NCI-H2029 treated with DMSO at 0.1 percent for 48 hours (cell line): ENCODE results near the gene DUOX1.

Source experiments
- DNase-seq: peaks from one replicate; lab custom pipeline; 2025; lab: John Stamatoyannopoulos, UW

DUOX1 gene

DNA sequence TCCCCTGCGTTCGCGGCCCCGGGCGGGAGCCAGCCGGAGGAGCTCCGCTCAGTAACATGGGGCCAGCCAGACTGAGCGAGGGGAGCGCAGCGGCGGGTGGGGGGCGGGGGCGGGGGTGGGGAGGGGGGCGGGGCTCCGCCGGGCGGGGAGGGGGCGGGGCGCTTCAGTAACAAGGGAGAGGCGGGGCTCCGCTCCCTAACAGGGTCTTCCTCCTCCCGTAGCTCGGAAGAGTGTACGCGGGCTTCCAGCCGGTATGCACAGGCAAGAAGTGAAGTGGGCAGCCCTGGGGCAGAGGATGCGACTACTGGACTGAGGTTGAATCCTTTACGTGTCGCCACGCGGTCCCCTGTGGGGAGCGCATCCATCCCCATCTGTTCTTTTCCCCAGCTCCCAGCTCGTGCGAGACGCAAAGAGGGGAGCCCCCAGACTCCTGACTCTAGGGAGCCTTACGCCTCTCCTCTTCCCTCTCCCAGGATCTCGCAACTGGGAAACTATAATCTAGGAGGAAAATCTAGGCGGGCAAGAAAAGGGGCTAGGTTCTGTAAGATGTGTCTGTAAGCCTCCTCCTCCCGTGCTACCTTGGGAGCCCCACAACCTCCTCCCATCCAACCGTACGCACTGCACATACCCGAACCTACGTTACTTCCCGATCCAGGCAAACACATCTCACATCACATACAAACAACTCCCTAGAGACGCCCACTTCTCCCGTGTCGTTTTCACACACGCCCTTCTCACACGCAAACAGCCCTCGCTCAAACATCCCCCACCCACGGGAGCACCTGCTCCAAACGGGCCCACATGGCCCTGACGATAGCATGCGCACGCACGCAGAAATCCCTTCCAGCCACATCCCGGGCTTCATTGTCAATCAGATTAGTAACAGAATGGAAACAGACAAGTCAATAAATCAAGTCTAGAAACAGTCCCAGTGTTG, 58.4 kb downstream of the DUOX1 start, which contains the start of gene SHF:
Gene SHF, minus strand, starts transcription at position 73 of the 937 bp plus-strand sequence. Its CDS starts 15 bp downstream, at position 58.
- no peak for DNase-seq

DNA sequence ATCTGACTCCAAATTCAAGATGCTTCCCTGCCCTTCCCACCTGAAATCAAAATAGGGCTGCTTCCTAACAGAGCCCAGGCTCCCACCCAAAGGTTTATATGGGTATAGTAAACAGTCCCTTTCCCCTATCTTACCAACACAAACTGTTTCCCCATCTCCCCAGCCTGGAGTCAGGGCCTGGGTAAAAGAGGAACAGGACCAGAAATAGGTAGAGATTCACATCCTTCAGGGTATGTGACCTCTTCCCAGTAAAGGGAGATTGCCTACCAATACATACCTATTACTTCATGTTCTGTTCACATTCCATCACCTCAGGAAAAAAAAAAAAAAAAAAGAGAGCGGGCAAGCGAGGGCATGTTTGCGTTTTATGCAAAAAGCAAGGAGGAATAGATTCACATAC, 67.7 kb downstream of the DUOX1 start:
- DNase-seq, result no peak

DNA sequence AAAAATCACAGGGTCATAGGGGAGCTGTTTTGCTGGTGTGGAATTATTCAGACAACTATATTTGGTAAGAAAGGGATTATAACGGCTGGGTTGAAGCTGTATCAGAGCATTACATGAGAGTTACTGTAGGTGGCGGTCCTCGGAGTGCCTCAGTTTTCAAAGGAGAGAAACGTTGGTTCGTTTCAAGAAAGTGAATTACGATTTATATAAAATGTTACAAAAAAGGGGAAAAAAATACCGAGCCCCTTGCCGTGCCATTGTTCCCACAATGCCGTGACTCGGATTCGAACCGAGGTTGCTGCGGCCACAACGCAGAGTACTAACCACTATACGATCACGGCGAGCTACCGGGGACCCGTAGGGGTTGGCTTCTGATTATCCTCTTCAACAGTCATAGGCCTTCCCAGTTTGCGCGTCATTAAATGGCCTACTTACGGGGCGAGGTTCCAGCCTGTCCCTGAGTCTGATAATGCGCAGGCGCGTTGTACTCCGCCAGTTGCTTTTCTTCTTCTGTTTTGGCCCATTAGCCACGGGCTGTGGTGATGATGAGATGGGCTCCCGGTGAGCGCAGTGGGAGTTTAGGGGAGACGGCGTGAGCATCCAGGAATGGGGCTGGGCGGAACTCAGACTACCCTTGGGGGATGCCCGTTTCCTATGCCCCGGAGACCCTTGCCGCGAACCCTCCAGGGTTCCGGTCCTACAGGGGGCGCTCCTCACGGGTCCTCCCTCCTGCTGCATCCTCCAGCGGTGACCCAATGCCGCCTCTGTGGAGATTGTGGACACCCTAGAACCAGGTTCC, 68.7 kb downstream of the DUOX1 start:
- peak; percentile 77 for DNase-seq

DNA sequence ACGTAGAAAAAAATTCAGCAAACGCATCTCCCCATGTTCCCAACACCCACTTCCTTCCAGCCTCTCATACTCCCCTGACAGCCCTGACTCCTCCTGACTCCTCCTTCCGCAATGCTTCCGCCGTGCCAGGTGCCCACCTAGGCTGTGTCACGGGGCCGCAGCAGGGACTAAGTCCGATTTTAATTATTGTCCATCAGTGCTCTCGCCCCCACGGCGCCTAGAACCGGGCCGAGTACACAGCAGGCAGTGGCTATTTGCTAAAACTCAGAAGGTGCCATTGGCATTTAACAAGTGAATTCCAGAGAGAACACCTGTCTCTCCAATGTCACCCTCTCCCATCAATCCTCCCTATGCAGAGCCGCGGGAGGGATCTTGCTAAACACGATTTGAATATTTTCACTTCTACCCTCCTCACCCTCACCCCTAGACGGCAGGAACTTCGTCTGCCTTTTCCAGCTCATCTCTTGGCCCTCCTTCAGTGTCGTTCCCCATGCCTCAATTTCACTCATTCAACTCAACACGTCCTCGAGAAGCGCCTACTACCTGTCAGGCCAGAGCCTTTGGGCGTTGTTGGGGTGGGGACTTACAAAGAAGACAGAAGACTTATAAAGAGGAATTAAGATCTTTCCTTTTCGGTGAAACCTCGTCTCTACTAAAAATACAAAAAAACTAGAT, 69.5 kb downstream of the DUOX1 start:
- peak; percentile 15 for DNase-seq

DNA sequence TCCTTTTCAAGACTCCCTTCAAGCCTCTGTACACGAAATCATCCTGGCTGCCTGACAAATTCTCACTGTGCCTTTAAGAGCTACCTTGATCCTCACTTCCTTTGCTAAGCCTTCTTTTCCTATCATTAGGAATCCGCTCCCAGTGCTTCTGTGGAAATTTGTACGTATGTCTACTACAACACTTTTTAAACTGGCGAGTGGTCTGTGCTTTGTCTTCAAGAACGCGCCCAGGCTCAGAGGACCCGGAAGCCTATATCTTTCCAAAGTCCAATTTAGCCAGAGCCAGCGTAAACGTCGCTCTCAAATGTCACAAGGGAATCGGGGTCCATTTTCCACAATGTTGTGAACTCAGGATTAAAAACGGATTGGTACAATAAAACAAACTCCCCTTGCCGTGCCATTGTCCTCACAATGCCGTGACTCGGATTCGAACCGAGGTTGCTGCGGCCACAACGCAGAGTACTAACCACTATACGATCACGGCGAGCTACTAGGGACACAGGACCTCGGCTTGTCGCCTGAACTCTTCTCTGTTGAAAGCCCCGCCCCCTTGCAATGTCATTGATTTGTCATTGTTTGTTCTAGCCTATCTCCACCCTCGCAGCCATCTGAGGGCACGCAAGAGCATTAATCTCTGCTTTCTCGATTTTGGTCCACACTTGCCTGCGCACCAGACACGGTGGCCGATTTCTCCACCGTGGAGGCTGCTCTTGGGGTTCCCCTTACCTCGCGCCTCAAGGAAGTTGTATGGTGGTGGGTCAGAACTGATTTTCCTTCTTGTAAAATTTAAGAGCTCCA, 70.4 kb downstream of the DUOX1 start:
- DNase-seq, result peak; percentile 50

DNA sequence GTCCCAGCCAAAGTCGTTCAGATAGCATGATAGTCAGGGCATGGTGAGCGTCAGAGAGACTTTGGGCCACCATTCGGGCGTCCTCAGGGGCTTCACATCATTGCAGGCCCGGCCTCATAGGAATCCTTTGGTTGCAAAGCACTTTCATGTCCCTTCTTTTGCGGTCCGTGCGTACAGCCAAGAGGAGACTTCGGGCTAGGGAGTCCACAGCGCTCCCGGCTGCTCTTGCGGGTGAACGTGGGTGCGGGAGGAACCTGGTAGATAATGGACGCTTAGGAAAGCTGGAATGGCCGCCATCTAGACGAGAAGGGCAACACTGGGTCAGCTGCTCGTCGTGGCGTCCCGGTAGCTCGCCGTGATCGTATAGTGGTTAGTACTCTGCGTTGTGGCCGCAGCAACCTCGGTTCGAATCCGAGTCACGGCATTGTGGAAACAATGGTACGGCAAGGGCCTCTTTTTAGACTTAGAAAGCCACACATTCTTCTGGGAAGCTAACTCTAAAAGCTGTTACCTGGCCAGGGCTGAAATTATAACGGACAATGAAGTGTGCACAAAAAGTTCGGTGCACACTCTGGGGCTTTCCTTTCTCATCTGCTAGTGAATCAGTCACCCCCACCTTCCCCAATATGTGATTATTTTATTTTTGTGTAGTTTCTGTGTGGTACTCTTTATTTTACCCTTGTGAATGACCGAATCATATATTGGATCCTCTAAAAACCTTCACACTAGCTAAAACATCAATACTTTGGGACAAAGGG, 71.2 kb downstream of the DUOX1 start:
- peak; percentile 44 for DNase-seq

DNA sequence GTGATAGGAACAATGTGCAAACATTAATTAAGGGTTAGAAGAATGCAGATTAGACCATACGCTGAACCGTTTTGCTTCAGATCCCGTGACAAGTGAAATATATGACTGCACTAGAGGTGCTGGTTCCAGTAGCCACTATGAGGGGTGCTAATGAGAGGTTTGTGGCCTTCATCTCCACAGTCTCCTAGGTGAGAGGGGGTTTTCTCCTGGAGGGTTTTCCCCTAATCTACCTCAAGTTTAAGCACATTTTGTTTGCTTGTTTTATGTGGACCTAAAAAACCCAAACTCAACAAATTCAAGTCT, 71.7 kb downstream of the DUOX1 start:
- DNase-seq, result no peak

DNA sequence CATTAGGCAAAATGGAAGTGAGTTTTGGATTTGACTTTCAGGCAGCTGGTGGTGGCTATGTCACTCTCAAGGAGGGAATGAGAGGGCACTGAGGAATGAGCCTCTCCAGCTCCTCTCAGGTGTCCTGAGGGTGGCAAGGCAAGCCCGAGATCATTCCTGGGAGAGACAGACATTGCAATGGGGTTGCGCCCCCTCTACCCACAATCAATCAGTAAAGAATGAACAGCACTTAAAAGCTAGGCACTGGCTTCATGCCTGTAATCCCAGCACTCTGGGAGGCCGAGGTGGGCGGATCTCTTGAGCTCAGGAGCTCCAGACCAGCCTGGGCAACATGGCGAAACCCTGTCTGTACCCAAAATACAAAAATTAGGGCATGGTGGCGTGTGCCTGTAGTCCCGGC, 72.1 kb downstream of the DUOX1 start:
- no peak for DNase-seq

DNA sequence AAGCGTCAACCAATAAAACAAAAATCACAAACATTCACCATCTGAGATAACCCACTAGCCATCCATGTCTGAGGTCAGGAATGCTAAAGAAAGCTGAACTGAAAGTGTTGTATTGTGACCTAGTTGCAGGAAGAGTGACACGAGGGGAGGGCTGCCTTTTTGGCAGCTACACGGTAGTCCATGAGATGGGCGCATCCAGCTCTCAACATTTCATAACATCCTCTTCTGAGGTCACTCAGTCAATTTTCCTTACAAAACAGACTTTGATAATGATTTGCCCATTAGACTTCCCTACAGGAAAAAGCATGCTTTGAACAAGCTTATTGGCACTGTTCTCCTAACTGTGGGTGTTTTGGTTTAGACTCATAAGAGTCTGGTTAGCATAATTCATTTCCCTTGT, 73.4 kb downstream of the DUOX1 start:
- DNase-seq, result no peak

DNA sequence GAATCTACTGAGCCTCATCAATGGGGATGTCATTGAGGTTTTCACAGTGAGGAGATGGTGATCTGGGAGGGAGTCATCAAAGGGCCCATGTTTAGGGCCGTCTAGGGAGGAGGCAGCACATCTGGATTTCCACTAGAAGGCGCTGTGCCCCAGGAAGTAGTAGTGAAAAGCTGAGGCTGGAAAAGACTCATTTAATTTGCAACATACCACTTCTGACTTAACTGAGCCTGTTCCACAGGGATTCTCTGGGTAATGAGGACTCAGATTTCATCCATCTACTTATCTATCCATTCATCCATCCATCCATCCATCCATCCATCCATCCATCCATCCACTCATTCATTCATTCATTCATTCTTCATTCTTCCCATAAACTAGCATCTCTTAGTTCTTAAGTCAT, 75.4 kb downstream of the DUOX1 start:
- peak; percentile 22 for DNase-seq

DNA sequence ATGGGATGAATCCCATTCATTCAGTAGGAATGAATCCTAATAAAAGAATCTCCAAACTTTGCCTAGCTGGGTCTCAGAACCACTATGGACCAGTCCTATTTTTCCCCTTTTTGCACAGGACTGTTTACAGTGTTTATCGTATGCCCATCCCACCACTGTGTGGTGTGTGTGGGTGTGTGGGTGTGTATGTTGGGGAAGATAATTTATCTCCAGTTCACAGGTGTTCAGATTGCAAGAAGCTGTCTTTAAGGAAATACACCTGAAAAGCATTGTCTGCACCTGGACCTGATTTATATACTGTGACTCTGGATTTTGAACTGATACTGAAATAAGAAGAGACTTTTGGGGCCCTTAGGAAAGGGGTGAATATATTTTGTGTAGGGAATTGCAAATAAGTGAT, 82.7 kb downstream of the DUOX1 start:
- DNase-seq, result no peak
